Umbilical cord (tissue), 2 donors: ENCODE results near the gene WDFY3. TPM values are rescaled to one million over a fixed set of nuclear protein-coding genes. Genes with fewer than 3 reads are reported as not detected.
"Not testable (repeated sequence)": the region's sequence is repeated elsewhere in the genome, so short reads cannot be mapped to it uniquely, and the experiment has no call there.

ENCODE experiments used
- DNase-seq: peaks from one replicate; pipeline ENCODE4 v3.0.0-alpha.2; 2015; ENCODE audit warnings: low spot score
- total RNA-seq: library from RNA; depleted of rRNA; stranded (reverse); fragments of >200 nt; gene quantifications from one replicate; pipeline ENCODE4 v1.2.3, GENCODE V29; 2014; ENCODE audit warnings: low replicate concordance; ENCODE audit not compliant: insufficient read depth

WDFY3 gene
- total RNA-seq, 1 donor from 2014 or later: 74.9 TPM

DNA sequence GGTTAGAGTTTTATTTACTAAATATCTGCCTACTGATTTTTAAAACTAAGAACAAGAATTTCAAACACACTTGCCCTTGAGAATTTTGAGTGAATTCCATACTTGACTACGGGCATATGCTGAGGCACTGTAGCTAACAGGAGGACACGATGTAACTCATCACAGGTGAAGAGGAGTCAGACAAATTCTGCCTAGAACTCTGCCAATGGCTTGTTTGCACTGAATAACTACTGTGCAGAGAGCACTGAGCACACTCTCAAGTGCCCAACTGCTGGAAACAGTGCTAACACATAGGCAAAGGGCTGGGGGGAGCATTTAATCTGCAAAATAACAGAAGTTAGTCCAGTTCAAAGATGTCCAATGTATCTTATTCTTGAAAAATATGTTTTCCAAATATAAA, 104.4 kb downstream of the WDFY3 start:
- no peak for DNase-seq

DNA sequence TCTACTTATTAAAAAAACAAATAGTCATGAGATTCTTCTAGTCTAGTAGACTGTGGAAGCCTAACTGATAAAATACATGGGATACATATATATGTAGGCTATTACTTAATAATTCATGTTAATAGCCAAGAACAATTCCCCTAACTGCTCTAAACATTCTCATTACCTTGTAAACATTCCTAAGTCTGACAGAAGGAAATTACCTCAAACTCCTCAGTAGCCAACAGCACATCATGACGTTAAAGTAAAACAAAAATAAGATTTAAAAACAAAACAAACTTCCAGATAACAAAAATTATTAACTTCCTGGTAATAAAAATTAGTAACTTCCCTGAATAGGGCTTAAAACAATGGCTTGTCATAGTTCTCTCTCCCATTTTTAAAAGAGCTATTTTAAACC, 109.2 kb downstream of the WDFY3 start:
- no peak for DNase-seq

DNA sequence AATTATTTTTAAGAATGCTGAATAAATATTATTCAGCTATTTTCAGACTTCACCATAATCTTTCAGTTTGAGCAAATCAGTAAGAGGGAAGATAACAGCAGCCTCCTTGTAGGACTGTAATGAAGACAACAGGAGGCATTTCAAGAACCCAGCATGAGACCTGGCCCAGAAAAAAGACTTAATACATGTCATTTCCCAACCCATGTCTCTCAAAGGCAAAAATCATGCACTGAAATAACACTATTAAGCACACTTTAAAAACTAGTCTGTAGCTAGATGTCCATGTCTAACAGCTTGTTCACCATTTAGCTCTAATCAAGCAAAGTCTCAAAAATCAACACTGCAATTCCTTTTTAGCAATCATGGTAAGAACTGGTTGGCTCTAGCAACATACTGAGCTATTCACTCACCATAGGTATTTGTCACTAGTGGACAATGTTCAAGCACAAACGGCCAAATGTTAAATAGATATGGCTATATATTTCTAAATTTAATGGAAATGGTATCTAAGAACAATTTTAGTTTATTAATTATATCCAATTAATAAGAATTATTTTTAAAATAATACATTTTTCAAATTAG, 109.9 kb downstream of the WDFY3 start:
- DNase-seq: no peak

DNA sequence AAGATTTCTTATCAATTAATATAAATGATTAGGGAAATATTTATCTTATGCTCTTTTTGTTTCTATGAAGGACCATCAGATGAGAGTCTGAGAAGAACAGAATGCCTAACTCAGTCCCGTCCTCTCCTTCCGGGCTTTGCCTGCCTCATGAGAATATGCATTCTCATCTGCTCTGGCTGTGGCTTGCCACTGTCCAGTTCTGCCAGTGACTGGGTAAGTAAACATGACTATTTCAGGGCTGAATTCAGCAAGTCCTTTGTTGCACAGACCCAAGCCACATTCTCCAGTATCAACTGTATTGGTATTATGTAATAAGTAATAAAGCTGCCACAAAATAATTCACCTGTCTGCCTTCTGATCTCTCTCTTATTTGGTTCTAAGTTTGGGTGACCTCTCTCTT, 110.7 kb downstream of the WDFY3 start:
- no peak for DNase-seq

DNA sequence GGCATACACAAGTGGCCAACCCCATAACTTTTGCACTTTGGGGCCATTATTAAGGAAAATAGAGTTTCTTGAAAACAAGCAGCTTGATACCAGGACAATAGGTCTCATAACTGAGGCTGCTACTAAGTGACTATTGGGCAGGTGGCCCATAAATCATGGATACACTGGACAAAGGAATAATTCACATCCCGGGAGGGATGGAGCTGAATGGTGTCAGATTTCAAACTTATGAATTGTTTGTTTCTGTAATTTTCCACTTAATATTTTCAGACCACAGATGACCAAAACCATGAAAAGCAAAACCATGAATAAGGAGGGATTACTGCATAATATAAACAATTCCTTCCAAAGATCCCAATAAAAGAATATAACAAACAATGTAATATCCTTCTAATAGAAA, 114.4 kb downstream of the WDFY3 start:
- DNase-seq: no peak

DNA sequence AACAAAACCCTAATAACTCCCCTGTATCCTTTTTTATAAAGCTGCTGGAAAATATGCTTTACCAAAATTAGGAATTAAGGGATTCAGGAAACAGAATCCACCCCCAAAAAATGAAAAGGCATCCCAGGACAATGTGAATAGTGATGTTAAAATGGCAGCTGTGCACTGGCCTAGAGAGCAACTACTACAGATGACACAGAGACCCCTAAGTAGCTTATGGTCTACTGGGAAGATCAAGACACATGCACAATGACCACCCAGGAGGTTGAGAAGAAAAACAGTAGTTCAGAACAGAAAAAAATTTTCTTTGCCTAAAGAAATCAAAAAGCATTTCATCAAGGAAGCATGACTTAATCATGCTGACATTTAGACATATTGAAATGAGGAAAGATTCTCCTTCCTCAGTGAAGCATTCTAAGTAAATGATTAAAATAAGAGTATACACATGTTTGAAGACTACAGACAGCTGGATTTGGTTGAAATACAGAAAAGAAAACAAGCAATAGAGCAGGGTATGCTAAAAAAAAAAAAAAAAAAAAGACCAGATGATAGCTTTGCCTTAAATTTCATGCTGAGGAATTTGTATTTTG, 117.3 kb downstream of the WDFY3 start:
- DNase-seq: no peak

DNA sequence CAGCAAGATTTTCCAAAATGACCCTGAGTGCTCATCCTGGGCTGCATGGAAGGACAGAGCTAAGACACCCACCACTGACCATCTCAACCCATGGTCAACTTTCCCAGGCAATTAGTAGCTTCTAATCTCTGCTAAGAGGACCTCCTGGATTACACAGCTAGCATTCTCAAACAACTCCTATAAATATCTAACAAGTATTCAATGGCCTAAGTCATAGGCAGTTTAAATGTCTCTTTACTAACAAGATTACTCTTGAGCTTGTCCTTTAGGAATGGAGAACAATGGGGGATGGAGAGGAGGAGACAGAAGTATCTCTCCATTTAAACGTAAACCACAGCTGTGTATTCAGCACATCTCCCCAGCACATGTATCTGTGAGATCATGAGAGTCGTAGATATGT, 118.1 kb downstream of the WDFY3 start:
- DNase-seq: no peak

DNA sequence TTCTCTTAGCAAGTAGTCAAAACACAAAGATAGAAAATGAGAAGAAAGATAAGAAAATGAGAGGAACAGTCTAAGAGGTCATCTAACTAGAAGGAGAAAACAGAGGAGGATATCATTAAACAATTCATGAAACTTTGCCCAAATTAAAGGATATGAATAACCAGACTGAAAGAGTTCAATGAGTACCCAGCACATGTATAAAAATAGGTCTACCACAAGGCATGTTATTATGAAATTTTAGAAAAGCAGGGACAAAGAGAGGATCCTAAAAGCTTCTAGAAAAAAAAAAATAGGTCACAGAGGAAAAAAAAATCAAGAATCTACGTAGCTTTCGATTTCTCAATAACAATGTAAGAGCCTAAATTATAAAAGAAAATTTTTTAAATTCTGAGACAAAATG, 118.5 kb downstream of the WDFY3 start:
- no peak for DNase-seq

DNA sequence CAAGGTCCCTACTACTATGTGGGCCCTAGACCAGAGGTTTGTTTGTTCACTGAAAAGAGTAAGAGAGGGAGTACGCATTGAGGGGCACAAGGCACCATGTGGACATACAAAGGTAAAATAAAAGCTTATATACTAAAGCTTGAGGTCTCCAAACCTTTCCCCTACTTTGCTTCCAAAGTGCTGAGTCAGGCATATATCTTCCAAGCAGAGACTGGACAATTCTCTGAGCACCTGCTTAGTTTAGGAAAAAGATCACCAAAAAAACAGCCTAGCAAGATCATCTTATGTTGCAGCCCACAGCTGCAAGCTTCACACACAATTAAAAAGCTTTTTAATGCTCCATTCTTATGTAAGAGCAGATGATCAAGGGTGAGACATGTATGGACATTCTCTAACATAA, 119.5 kb downstream of the WDFY3 start:
- no peak for DNase-seq

DNA sequence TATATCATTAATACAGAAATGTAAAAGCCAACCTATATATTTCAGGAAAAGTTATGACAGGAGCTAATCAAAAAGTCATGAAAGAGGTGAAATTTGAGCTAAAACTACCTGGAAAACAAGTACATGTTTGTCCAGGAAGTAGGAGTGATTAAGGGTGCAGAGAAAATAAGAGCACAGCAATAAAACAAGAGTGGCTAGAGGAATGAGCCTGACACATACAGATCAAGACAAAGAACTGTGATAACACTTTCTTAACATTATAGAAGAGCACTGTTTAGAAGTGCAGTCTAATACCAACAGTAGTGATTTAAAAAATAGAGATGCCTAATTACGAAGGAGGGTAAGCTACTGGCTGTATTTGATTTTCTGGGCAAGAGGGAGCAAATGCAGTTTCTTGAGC, 125.1 kb downstream of the WDFY3 start:
- DNase-seq: no peak

DNA sequence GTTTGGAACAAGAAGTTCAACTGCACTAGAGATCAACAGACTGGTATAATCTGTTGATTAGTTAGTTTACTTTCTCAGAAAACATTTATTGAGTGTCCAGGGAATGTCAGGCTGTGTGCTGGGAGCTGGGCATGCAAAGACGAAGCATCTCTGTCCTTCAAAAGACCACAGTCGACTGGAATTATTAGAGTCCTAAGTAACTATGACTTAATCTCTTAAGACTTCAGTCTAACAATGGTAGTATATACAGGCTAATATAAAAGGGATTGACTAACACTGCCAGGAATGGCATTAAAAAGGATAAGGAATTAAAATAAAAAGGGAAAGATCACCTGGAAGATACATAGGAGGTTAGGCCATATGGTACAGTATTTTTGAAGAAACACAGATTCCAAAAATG, 128.7 kb downstream of the WDFY3 start:
- no peak for DNase-seq

DNA sequence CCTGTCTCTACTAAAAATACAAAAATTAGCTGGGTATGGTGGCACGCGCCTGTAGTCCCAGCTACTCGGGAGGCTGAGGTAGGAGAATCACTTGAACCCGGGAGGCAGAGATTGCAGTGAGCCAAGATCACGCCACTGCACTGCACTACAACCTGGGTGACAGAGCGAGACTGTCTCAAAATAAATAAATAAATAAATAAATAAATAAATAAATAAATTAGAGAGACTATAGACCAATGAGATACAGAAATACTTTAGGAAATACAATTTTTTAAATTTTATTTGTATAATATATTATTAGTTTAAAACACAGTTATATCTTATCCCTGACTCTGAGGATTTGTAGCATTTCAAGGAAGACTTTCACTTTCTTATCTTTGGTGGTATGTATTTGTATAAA, 136.9 kb downstream of the WDFY3 start:
- DNase-seq: not testable (repeated sequence)

DNA sequence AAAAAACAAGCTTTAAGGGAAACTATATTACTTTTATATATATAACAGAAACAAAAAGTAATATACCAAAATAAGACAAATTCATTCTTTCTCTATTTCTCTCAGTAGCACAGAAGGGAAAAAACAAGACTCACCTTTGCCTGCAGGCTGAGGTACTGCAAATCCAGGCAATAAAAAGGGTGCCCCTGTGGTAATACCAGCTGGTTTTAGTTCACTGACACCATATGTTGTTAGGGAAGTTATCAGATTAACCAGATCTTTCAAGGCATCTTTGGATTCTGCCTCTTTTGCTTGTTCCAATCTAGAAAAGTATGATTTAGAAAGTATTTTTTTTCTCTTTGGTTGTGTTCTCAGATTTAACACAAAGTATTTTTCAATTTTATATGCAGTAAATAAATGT, 139.8 kb downstream of the WDFY3 start:
- no peak for DNase-seq

DNA sequence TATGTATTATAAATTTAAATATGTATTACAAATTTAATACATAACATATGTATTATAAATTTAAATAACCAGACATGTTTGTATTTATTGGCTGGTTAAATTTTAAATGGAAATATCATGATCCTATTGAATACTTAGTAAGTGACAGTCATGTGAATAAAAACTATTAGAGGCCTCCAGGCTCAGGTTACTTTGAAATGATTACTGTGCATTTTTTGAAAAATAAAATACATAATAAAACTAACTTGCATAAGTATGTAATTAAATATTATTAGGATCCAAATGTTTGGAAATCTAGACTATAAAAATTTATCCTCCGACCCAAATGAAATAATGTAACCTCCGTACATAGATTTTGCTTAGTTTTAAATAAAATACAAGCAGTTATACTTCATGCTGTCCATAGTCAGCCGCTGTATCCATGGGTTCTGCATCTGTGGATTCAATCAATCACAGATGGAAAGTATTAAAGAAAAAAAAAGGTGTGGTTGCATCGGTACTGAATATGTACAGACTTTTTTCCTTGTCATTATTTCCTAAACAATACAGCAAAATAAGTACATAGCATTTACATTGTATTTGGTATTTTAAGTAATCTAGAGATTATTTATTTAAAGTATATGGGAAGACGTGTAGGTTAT, 140.7 kb downstream of the WDFY3 start:
- DNase-seq: no peak

DNA sequence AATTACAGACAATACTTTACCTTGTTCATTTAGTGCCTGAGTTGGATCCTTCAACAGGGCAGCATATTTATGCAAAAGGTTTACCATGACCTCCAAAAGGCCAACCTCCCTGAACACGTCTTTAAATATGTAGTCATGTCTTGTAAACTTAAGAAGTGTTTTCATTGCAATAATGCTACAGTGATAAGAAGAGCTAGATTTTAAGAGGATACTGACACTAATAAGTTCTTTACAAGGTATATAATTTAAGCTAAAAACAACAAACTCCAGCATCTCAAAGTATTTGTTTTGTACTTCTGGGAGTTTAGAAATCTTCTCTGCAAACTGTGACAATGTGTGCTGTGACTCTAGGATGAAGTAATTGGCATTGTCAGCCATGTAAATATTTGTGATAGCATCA, 145.4 kb downstream of the WDFY3 start:
- DNase-seq: no peak

DNA sequence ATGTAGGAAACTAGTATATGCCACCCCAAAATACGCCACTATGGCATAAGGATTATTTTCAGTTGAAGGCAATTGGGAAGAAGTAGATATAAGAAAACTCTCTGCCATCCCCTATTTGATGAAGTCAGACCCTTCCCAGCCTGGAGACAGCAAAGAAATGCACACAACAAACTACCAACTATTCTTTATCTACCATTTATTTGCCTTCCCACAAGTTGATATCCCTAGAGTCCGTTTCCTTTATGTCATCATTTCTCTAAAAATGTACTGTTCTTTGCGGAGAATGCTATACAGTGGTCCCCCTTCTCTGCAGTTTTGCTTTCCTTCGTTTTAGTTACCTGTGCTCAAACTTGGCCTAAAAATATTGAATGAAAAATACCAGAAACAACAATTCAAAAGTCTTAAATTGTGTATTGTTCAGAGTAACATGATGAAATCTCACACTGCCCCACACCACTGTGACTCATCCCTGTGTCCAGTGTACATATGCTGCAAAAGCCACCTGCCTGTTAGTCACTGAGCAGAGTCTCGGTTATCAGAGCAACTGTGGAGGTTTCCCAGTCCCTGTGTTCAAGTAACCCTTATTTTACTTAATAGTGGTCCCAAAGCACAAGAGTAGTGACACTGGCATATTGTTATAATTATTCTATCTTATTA, 152.3 kb downstream of the WDFY3 start:
- no peak for DNase-seq

DNA sequence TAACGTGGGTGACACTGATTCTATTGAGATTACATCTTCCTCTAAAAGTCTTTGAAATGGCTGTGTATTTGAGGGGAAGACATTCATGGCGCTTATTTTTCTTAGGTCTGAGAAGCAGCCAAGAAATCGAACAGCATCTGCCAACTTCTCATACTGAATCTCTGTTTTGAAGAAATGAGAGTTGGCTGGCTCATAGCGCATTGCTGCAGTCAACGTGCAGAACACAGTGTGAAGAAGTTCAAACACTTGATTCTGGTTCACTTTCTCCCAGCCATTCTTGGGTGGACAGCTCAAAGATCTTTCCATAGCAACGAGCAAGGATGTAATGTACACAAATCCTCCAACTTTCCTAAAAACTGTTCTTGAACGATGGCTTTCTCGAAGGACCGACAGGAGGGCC, 156.5 kb downstream of the WDFY3 start:
- DNase-seq: no peak

DNA sequence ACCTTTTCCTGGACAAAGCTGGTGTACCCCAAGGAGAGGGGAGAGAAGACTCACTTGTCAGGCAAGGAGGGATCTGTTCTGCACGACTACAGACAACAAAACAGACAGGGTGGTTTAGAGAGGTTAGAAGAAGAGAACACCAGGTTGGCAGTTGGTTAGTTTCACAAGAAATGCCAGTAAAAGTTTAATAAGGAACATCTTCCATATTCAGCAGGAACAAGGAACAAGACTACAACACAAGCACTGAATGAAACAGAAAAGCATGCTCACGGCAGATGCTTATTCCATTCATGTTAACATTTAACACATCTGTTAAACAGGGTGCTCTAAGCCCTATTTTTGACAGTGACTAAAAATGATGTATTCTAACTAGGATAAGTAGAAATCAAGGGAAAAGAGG, 158.2 kb downstream of the WDFY3 start:
- no peak for DNase-seq

DNA sequence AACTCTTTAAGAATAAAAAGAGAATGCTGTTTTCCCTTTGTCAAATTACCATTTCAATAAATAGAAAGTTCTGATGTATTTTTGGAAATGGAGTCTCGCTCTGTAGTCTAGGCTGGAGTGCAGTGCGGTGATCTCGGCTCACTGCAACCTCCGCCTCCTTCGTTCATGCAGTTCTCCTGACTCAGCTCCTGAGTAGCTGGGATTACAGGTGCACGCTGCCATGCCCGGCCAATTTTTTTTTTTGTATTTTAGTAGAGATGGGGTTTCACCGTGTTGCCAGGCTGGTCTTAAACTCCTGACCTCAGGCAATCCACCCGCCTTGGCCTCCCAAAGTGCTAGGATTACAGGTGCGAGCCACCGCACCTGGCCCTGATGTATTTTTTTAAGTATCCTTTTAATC, 159.9 kb downstream of the WDFY3 start:
- DNase-seq: not testable (repeated sequence)

DNA sequence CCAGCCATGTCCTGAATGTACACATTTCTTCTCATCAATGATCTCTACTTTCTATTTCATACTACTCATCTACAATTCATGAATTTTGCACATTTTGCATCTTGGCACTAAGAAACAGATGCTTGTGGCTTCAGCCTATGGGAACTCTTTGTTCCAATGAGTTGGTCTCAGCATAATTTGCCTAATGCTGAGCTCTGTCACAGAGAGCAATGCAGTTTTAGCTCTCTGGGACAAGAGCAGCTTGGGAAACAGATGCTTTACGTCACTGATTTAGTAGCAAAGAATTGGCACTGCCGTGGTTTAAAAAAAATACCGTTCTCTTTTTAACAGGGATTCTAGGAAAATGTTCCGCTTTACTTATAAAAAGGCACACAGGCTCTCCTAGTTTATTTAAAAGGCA, 162.4 kb downstream of the WDFY3 start:
- DNase-seq: peak; percentile 17

DNA sequence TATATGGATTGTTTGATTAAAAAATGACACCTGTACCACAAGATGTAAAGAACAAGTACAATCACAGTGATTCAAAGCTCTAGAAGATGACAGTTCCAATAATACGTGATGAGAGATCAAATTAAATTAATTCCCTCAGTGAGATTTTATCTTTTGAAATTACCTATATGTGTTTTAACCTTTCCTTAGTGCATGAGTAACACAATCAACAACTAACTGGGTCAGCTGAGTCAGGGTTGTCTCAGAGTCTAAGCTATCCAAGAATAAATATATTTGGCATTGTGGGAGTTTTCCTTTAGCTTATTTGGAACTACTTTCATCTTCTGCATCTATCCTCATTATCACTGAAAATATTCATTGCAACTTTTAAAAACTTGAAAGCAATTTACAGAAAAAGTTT, 162.8 kb downstream of the WDFY3 start:
- no peak for DNase-seq

DNA sequence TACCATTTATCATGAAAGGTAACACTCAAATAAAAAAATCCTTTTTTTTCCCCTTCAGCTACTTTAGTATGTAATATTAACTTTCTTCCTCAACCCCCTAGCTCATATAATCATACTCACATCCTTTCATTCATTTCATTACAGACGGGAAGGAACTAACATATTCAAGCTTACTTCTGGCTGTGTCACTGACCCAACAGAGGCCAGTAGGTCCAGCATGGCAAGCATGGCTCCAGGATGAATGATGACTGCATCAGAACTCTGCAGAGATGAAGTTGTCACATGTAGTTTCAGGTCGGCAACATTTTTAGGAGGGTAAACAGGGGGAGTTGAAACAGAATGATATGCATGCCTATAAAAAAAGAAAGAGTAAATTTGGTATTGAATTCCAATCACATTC, 163.4 kb downstream of the WDFY3 start:
- no peak for DNase-seq

DNA sequence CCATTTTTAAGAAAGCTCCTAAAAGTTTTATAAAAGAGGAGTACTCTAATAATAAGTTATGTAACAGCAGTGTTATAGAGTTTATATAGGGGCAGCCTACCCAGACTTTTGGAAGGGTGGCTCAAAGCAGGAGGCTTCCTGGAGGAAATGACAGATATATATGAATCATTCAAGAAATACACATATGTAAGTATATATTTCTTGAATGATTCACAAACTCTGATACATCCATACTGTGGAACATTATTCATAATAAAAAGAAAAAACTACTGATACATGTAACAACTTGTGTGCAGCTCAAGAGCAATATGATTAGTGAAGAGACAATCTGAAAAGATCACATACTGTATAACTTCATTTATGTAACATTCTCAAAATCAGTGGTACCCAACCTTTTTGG, 166.2 kb downstream of the WDFY3 start:
- no peak for DNase-seq
